ENCODE measurements around the gene IL6ST.

GRCh38 chr5:55892479-55892878, 102.3 kb downstream of the IL6ST start:
- TF ChIP-seq CTCF (IDR thresholded peaks at IDR 0.05) (no peak), POLR2A (IDR thresholded peaks at IDR 0.05) (no peak)

Measured in Peyer's patch (tissue), 4 donors.